ENCODE measurements around the gene TUBGCP3.

The TUBGCP3 gene

GRCh38 chr13:112438094-112438493, 149.9 kb downstream of the TUBGCP3 start:
- H3K4me1 ChIP-seq (ENCODE audit: control insufficient read depth, insufficient read depth, low read length, unreplicated experiment) = no peaks in the 10 kb centered on the region
- H3K36me3 ChIP-seq (ENCODE audit: insufficient read depth, low read length) = no peaks in the 10 kb centered on the region
- peaks cover 9% of the 10 kb centered on the region; the same call in 1 of the 2 replicates for H3K27me3 ChIP-seq (ENCODE audit: insufficient read depth, low read length)

GRCh38 chr13:112435973-112436372, 152.0 kb downstream of the TUBGCP3 start:
- Histone ChIP-seq H3K4me3 (ENCODE audit: low read depth, low read length) (no peak overlapping the region), H3K79me2 (ENCODE audit: control insufficient read depth, insufficient read depth, low read length, unreplicated experiment) (no peaks in the 10 kb centered on the region), H3K27me3 (ENCODE audit: insufficient read depth, low read length) (peaks cover 2% of the 10 kb centered on the region; the same call in 1 of the 2 replicates), H3K4me1 (ENCODE audit: control insufficient read depth, insufficient read depth, low read length, unreplicated experiment) (no peaks in the 10 kb centered on the region), H3K36me3 (ENCODE audit: insufficient read depth, low read length) (no peaks in the 10 kb centered on the region), H2AFZ (ENCODE audit: low read length, unreplicated experiment) (no peak overlapping the region), H3K27ac (ENCODE audit: low read depth, low read length) (no peak overlapping the region)

More at GRCh38 chr13:112438094-112438493, 149.9 kb downstream of the TUBGCP3 start:
- Histone ChIP-seq H2AFZ (ENCODE audit: low read length, unreplicated experiment) (no peak overlapping the region), H3K4me3 (ENCODE audit: low read depth, low read length) (no peak overlapping the region), H3K79me2 (ENCODE audit: control insufficient read depth, insufficient read depth, low read length, unreplicated experiment) (no peaks in the 10 kb centered on the region), H3K27ac (ENCODE audit: low read depth, low read length) (no peak overlapping the region)
